OCI-LY3 (cell line): ENCODE data around the gene ZNF423.

Source experiments
- H2AFZ ChIP-seq: fragments of 200-600, 300-600 bp; shearing (Covaris generic); 2 replicates; pipeline ENCODE4 v1.6.0; 2014; ENCODE audit warnings: antibody characterized with exemption, low read depth, low read length
- H3K27ac ChIP-seq: fragments of 200-600, 300-600 bp; sonication (generic); 2 replicates; pipeline ENCODE4 v1.5.1; 2014; ENCODE audit warnings: mild to moderate bottlenecking, low read length, moderate library complexity, mixed read lengths
- H3K27me3 ChIP-seq: fragments of 200-600, 300-600 bp; sonication (generic); 2 replicates; pipeline ENCODE4 v1.6.1; 2014; ENCODE audit warnings: low read depth, low read length, mixed read lengths
- H3K36me3 ChIP-seq: fragments of 200-600, 300-600 bp; sonication (generic); replicated peaks from 2 replicates; pipeline ENCODE3; 2014; ENCODE audit warnings: low read depth, low read length, mixed read lengths
- H3K4me1 ChIP-seq: fragments of 300-600, 200-600 bp; sonication (generic); 2 replicates; pipeline ENCODE4 v1.6.1; 2014; ENCODE audit warnings: low read length, mixed read lengths
- H3K4me2 ChIP-seq: fragments of 200-600, 300-600 bp; sonication (generic); 2 replicates; pipeline ENCODE4 v1.6.1; 2014; ENCODE audit warnings: low read length, mixed read lengths
- H3K4me3 ChIP-seq: fragments of 300-600, 200-600 bp; sonication (generic); 2 replicates; pipeline ENCODE4 v1.5.1; 2014; ENCODE audit warnings: antibody characterized with exemption, mild to moderate bottlenecking, low read length, moderate library complexity
- H3K79me2 ChIP-seq: fragments of 300-600, 200-600 bp; shearing (Covaris generic); 2 replicates; pipeline ENCODE4 v1.6.1; 2014; ENCODE audit warnings: mild to moderate bottlenecking, low read length, mixed read lengths
- H3K9ac ChIP-seq: fragments of 300-600, 200-600 bp; shearing (Covaris generic); 2 replicates; pipeline ENCODE4 v1.6.0; 2014; ENCODE audit warnings: mild to moderate bottlenecking, low read length, moderate library complexity
- H3K9me3 ChIP-seq: fragments of 200-600, 300-600 bp; shearing (Covaris generic); 2 replicates; pipeline ENCODE4 v1.6.1; 2014; ENCODE audit warnings: low read length, mixed read lengths; ENCODE audit not compliant: insufficient read depth
- H4K20me1 ChIP-seq: fragments of 200-600, 300-600 bp; sonication (generic); 2 replicates; pipeline ENCODE4 v1.6.1; 2016; ENCODE audit warnings: low read length, mixed read lengths; ENCODE audit not compliant: insufficient read depth
- EZH2phosphoT487 ChIP-seq: fragments of 200-600 bp; shearing (Covaris generic); IDR thresholded peaks from 2 replicates; pipeline ENCODE4 v1.6.1; 2018; ENCODE audit warnings: antibody characterized with exemption, mixed run types, low read depth
- TF ChIP-seq, protein P1 (sequence below): fragments of 200-600, 300-600 bp; sonication (generic); IDR thresholded peaks from 2 replicates; pipeline ENCODE4 v1.5.1; 2014; ENCODE audit warnings: antibody characterized with exemption, low read length, low read depth

Gene ZNF423

DNA sequence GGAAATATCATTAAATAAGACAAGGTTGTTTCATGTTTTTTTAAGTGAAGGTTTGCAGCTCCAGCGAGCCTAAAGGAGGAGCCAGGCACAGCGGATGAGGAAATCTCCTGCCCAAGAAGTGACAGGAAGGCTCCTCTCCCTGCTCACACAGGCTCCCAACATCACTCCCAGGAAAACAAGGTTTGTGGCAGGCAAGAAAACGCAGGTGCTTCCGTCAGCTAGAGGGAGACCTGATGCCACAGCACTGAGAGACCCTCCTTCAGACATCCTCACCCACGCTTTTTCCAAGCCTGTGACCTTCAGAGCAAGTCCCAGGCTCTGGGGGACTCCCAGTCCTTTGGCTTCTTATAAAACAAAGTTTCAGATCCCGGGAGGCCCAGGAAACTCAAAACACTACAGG lies 89.7 kb downstream of the ZNF423 start:
- Histone ChIP-seq H2AFZ (no peak overlapping the region), H3K36me3 (no peaks in the 10 kb centered on the region), H3K27ac (no peak overlapping the region), H4K20me1 (no peaks in the 10 kb centered on the region), H3K9me3 (no peaks in the 10 kb centered on the region), H3K4me3 (no peak overlapping the region), H3K79me2 (no peaks in the 10 kb centered on the region), H3K9ac (no peak overlapping the region), H3K4me1 (no peaks in the 10 kb centered on the region), H3K4me2 (no peak overlapping the region), H3K27me3 (no peaks in the 10 kb centered on the region)
- TF ChIP-seq, protein P1, sequence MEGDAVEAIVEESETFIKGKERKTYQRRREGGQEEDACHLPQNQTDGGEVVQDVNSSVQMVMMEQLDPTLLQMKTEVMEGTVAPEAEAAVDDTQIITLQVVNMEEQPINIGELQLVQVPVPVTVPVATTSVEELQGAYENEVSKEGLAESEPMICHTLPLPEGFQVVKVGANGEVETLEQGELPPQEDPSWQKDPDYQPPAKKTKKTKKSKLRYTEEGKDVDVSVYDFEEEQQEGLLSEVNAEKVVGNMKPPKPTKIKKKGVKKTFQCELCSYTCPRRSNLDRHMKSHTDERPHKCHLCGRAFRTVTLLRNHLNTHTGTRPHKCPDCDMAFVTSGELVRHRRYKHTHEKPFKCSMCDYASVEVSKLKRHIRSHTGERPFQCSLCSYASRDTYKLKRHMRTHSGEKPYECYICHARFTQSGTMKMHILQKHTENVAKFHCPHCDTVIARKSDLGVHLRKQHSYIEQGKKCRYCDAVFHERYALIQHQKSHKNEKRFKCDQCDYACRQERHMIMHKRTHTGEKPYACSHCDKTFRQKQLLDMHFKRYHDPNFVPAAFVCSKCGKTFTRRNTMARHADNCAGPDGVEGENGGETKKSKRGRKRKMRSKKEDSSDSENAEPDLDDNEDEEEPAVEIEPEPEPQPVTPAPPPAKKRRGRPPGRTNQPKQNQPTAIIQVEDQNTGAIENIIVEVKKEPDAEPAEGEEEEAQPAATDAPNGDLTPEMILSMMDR: no peak
- TF ChIP-seq EZH2phosphoT487: no peak

DNA sequence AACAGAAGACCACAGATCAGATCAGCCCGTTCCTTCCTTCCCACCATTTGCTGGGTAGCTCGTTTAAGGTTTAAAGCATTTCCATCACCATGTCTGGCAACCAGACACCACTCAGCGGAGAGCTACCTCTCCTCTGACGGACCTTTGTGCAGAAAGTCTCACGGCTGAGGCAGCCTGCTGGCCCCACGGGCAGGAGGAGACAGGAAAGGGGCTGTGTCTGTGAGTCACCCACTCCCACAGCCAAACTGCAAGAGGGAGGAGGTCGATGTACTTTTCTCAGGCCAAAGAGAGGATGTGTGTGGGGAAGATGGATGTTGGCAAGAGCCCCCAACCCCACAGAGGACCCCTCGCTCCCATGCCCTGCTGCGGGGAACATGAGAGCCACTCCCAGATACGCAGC lies 92.1 kb downstream of the ZNF423 start:
- H2AFZ ChIP-seq: no peak overlapping the region
- no peak overlapping the region for H3K4me2 ChIP-seq
- no peaks in the 10 kb centered on the region for H3K4me1 ChIP-seq
- H3K79me2 ChIP-seq: no peaks in the 10 kb centered on the region
- no peak overlapping the region for H3K9ac ChIP-seq
- H3K36me3 ChIP-seq: no peaks in the 10 kb centered on the region
- no peaks in the 10 kb centered on the region for H3K27me3 ChIP-seq
- no peaks in the 10 kb centered on the region for H3K9me3 ChIP-seq
- no peaks in the 10 kb centered on the region for H4K20me1 ChIP-seq
- TF ChIP-seq, protein P1: no peak
- TF ChIP-seq EZH2phosphoT487: no peak
- no peak overlapping the region for H3K4me3 ChIP-seq
- H3K27ac ChIP-seq: no peak overlapping the region

DNA sequence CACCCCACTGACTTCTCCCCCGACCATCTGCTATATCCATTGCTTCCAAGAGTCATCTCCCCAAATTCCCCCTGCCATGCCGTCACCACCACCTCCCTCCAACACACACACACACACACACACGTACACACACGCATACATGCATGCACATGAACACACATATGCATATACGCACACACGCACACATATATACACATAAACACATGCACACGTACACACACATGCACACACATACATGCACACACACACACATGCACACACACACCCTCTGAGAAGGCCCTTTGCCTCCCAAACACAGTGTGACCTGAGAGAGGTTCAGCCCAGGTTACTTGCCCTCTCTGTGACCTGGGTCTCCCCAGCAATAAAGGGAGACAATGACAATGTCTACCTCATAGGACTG lies 95.1 kb downstream of the ZNF423 start:
- Histone ChIP-seq H3K4me3 (no peak overlapping the region), H3K4me1 (no peaks in the 10 kb centered on the region), H3K9me3 (no peaks in the 10 kb centered on the region), H3K36me3 (no peaks in the 10 kb centered on the region), H3K4me2 (no peak overlapping the region), H3K27me3 (no peaks in the 10 kb centered on the region; the same call in 1 of the 2 replicates), H3K9ac (no peak overlapping the region), H3K79me2 (no peaks in the 10 kb centered on the region), H3K27ac (no peak overlapping the region), H2AFZ (no peak overlapping the region), H4K20me1 (no peaks in the 10 kb centered on the region)
- no peak for TF ChIP-seq EZH2phosphoT487
- TF ChIP-seq, protein P1: no peak

DNA sequence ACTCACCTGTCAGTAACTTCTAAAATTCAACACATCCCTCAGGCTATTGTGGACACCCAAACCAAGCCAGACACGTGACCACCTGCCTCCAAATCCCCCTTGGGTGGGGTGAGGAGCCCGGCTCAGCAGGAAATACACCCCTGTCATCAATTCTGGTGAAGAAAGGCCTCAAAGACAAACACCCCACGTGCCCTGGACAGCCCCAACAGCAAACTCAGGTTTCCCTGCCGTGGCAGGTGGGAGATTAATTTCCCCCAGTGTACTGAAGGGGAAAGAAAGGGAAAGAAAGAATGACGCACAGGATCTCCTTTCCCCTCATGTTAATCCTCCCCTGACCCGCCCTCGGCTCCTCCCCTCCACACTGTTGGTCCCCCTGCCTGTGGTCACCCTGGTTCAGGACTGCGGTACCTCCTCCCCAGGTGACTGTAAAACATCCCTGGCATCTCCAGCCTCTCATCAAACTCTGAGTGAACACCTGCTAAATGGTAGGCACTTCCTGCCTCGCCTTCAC lies 98.3 kb downstream of the ZNF423 start:
- H3K4me3 ChIP-seq: no peak overlapping the region
- peaks cover 5% of the 10 kb centered on the region for H3K27me3 ChIP-seq
- H3K9ac ChIP-seq: no peak overlapping the region
- no peaks in the 10 kb centered on the region for H3K9me3 ChIP-seq
- no peak for TF ChIP-seq EZH2phosphoT487
- TF ChIP-seq, protein P1: no peak
- no peaks in the 10 kb centered on the region for H3K36me3 ChIP-seq
- H3K79me2 ChIP-seq: no peaks in the 10 kb centered on the region
- no peaks in the 10 kb centered on the region for H4K20me1 ChIP-seq
- H2AFZ ChIP-seq: no peak overlapping the region
- no peak overlapping the region for H3K4me2 ChIP-seq
- no peak overlapping the region for H3K27ac ChIP-seq
- H3K4me1 ChIP-seq: no peaks in the 10 kb centered on the region
